Measurements from ENCODE around the gene OAT. TPM values are rescaled to one million over a fixed set of nuclear protein-coding genes. Genes with fewer than 3 reads are reported as not detected.

Gene OAT
- total RNA-seq, 2 experiments from 2014 or later: 22.4 to 28.0 TPM

DNA sequence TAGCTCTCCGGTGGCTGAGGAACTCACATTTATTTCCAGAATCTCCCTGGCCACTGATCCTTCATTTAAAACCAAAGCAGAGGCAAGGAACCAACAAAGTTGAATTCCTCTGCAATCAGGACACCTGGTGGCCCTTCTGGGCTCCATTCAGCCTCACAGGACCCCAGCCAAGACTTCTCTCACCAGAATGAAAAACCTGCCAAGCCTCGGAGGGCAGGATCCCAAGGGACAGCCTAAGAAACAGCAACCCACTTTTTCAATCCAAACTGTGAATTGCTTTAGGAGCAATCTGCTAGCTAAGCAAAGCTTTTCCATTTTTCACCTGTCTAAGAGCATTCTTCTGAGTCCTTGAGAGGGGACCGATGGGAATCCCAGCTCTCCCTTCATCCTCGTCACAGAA is 34.6 kb downstream of the OAT start:
- H3K27ac Mint-ChIP-seq: no peak overlapping the region
- H3K36me3 Mint-ChIP-seq (ENCODE audit: low read depth): no peaks in the 10 kb centered on the region
- ATAC-seq: no peak
- ChIA-PET POLR2A (no interaction called here), CTCF (interaction anchor here (1.7 kb wide), 1 partner anchor 20 kb away, joined by 5 read pairs; no protein-coding TSS in a partner anchor)
- peaks cover 27% of the 10 kb centered on the region for H3K27me3 Mint-ChIP-seq (ENCODE audit: low read depth)
- no peaks in the 10 kb centered on the region for H3K4me1 Mint-ChIP-seq (ENCODE audit: low read depth)
- no peaks in the 10 kb centered on the region for H3K9me3 Mint-ChIP-seq (ENCODE audit: insufficient read depth)
- DNase-seq: no peak
- no peak overlapping the region for H3K4me3 Mint-ChIP-seq

DNA sequence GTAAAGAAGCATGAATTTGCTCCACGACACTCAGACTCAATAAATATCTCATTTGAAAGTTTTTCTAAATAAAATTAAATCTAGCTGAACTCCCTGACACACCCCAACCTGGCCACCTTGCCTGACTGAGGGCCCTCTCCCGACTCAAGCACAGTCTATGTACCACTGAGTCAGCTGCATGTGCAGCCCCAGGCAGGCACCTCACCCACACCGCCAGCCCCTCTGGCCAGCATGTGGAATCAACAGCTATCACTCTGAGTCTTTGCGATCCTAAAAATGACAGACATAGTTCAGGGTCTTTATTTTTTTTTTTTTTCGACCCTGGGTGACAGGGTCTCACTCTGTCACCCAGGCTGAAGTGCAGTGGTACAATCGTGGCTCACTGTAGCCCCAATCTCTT is 35.2 kb downstream of the OAT start:
- no peak for DNase-seq
- ChIA-PET POLR2A (no interaction called here), CTCF (interaction anchor here (0.9 to 1.7 kb wide), 2 partner anchors 20 to 389 kb away, joined by 3 to 5 read pairs; no protein-coding TSS in a partner anchor)
- no peak for ATAC-seq
- H3K27ac Mint-ChIP-seq: no peak overlapping the region
- no peaks in the 10 kb centered on the region for H3K9me3 Mint-ChIP-seq (ENCODE audit: insufficient read depth)
- no peak overlapping the region for H3K4me3 Mint-ChIP-seq
- no peaks in the 10 kb centered on the region for H3K36me3 Mint-ChIP-seq (ENCODE audit: low read depth)
- H3K4me1 Mint-ChIP-seq (ENCODE audit: low read depth): no peaks in the 10 kb centered on the region
- peaks cover 27% of the 10 kb centered on the region for H3K27me3 Mint-ChIP-seq (ENCODE audit: low read depth)

DNA sequence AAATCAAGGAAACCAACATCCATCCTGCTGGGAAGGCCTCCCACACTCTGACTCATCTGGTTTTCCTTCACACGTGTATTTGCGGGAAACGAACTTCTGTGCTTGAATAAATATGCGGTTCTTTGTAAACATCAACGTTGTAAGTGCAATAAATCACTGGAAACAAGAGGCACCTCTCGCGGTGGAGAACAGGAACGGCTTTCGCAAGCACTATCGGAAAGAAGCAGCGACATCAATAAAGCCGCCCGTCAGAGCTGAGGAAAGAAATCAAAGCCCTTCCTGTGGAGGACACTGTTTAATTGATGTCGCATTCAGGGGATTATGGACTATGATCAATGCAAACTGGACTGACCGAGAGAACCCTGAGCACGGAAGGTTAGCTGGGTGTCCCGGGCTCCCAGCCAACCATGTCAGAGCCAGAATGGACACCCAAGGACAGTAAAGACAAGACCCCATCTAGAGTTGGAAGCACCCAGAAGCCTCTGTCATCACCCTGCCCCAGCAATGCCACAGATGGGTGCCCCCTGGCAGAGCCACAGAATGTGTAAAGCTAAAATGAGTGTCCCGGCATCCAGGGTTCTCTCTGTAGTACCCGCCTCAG is 37.6 kb downstream of the OAT start:
- Mint-ChIP-seq H3K36me3 (ENCODE audit: low read depth) (no peaks in the 10 kb centered on the region), H3K4me3 (no peak overlapping the region)

DNA sequence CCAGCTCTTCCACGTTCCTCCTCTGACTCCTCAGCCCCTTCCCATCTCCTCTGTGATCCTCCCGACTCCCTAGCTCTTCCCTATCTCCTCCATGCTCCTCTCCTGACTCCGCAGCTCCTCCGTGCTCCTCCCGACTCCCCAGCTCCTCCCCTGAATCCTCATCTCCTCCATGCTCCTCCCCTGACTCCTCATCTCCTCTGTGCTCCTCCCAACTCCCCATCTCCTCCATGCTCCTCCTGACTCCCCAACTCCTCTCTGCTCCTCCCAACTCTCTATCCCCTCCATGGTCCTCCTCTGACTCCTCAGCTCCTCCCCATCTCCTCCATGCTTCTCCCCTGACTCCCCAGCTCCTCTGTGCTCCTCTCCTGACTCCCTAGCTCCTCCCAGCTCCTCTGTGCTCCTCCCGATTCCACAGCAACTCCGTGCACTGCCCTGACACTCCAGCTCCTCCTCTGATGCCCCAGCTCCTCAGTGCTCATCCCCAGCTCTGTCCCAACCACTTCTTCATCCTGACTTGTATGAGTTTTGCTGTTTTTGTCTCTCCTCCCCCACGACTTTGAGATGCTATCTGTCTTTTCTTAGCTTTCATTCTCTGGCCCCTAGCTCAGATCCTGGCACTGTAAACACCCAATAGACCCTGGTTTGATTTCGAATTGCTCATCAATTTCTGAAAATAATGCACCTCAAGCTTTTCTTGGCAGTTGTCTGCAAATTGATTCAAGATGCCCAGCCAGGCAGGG is 38.3 kb downstream of the OAT start:
- Mint-ChIP-seq H3K4me3 (no peak overlapping the region), H3K27ac (no peak overlapping the region), H3K27me3 (ENCODE audit: low read depth) (peaks cover 27% of the 10 kb centered on the region), H3K36me3 (ENCODE audit: low read depth) (no peaks in the 10 kb centered on the region), H3K9me3 (ENCODE audit: insufficient read depth) (no peaks in the 10 kb centered on the region), H3K4me1 (ENCODE audit: low read depth) (no peaks in the 10 kb centered on the region)
- ChIA-PET POLR2A (interaction anchor here (0.8 kb wide), 1 partner anchor 22 kb away, joined by 3 read pairs; no protein-coding TSS in a partner anchor), CTCF (interaction anchor here (1.8 to 2.2 kb wide), 2 partner anchors 9 to 386 kb away, joined by 9 to 14 read pairs; no protein-coding TSS in a partner anchor)
- no peak for ATAC-seq
- no peak for DNase-seq

More for the DNA sequence above, 37.6 kb downstream of the OAT start:
- Mint-ChIP-seq H3K4me1 (ENCODE audit: low read depth) (no peaks in the 10 kb centered on the region), H3K27ac (no peak overlapping the region), H3K9me3 (ENCODE audit: insufficient read depth) (no peaks in the 10 kb centered on the region), H3K27me3 (ENCODE audit: low read depth) (peaks cover 27% of the 10 kb centered on the region)
- CTCF ChIA-PET: interaction anchor here (1.8 to 2.2 kb wide), 2 partner anchors 8 to 387 kb away, joined by 9 to 14 read pairs; no protein-coding TSS in a partner anchor
- no peak for ATAC-seq
- no peak for DNase-seq
- POLR2A ChIA-PET: no interaction called here

DNA sequence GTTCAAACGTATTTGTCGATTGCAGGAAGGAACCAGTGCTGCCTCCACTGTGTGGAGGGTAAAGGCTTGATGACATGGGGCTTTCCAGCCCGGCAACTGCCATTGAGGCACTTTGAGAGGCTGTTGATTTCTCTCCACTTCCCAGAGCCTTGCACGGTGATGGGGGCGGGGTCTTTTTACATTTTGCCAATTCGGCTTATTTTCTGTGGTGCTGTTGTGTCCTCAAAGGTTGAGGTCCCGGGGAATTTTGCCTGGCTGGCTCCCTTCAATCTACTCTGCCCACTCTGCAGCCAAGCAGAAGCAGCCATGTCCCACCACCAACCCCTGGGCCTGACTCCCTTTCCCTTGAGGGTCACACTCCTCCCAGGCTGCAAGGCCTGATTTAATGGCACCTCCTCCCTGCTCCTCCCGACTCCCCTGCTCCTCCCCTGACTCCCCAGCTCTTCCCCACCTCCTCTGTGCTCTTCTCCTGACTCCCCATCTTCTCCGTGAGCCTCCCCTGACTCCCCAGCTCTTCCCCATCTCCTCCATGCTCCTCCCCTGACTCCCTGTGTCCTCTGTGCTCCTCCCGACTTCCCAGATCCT is 39.0 kb downstream of the OAT start:
- Mint-ChIP-seq H3K4me3 (no peak overlapping the region), H3K9me3 (ENCODE audit: insufficient read depth) (no peaks in the 10 kb centered on the region), H3K27me3 (ENCODE audit: low read depth) (peaks cover 25% of the 10 kb centered on the region), H3K36me3 (ENCODE audit: low read depth) (no peaks in the 10 kb centered on the region), H3K4me1 (ENCODE audit: low read depth) (no peaks in the 10 kb centered on the region), H3K27ac (no peak overlapping the region)
- ChIA-PET CTCF (interaction anchor here (1.8 to 2.2 kb wide), 2 partner anchors 9 to 385 kb away, joined by 9 to 14 read pairs; no protein-coding TSS in a partner anchor), POLR2A (interaction anchor here (0.8 kb wide), 1 partner anchor 22 kb away, joined by 3 read pairs; no protein-coding TSS in a partner anchor)
- no peak for DNase-seq
- ATAC-seq: no peak

DNA sequence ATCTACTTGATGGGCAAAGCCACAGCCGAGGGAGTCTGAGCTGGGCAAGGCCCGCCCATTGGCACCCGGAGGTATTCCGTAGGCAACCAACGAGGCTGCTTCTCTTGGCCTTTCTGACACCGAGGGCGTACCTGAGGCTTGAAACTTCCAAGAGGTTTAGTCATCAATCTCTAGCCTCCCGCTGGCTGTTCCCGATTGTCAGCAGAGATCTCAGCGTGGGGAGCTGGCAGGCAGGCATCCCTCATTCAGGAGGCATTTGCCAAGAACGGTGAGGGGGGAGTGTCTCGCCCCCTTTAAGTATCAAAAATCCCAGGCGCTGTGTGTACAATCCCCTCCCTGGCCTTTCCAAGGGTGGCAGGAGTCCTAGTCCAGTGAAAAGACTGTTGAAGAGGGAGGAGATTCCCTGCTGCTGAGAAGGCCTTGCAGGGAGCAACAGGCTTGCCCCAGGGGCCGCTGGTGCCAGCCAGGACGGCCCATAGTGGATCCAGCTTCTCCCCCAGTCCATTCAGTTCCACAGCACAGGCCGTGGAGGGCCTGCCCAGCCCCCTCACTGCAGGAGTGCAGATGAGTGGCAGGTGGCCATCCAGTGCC is 39.7 kb downstream of the OAT start:
- ATAC-seq (no peak), DNase-seq (no peak)
- Mint-ChIP-seq H3K27ac (no peak overlapping the region), H3K4me1 (ENCODE audit: low read depth) (no peaks in the 10 kb centered on the region), H3K9me3 (ENCODE audit: insufficient read depth) (no peaks in the 10 kb centered on the region), H3K4me3 (no peak overlapping the region), H3K36me3 (ENCODE audit: low read depth) (no peaks in the 10 kb centered on the region), H3K27me3 (ENCODE audit: low read depth) (peaks cover 25% of the 10 kb centered on the region)
- ChIA-PET CTCF (interaction anchor here (0.8 kb wide), 1 partner anchor 10 kb away, joined by 3 read pairs; no protein-coding TSS in a partner anchor), POLR2A (no interaction called here)

DNA sequence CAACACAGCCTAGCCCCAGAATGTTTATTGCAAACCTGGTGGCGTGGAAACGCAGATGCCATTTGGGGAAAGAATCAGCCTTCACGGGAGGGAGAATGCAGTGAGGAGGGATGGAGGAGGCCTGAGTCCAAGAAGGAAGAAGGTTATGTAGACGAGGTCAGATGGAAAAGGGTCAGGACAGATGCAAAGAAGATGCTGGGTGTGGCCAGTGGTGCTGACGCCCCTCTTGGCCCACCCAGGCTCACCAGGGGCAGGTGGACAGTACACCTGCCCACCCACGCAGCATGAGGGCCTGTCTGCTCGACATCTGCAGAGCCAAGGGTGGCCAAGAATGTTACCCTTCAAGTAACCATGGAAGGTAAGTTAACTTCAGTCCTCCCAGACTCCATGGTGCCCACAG is 40.5 kb downstream of the OAT start:
- H3K27ac Mint-ChIP-seq: no peak overlapping the region
- ATAC-seq: no peak
- H3K27me3 Mint-ChIP-seq (ENCODE audit: low read depth): peaks cover 26% of the 10 kb centered on the region
- ChIA-PET POLR2A (no interaction called here), CTCF (no interaction called here)
- no peaks in the 10 kb centered on the region for H3K9me3 Mint-ChIP-seq (ENCODE audit: insufficient read depth)
- no peaks in the 10 kb centered on the region for H3K36me3 Mint-ChIP-seq (ENCODE audit: low read depth)
- H3K4me1 Mint-ChIP-seq (ENCODE audit: low read depth): no peaks in the 10 kb centered on the region
- DNase-seq: no peak
- H3K4me3 Mint-ChIP-seq: no peak overlapping the region

DNA sequence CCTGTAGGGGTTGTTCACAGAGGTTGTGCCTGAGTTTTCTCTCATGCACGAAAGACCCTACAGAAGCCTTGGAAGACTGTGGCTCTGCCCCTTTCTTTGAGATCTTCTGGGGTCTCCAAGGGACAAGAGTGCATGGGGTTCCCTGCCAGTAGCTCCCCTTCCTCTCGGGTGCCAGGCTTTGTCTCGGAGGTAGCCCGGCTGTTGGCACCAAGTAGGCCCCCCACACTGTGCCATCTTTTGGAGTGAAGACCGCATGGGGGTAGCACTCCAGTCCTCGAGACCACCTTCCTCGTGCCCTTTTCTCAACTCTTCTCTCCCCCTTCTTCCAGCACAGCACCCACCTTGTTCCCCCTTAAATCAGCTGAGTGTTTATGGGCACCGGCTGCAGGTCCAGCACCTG is 41.6 kb downstream of the OAT start:
- H3K4me3 Mint-ChIP-seq: no peak overlapping the region
- no peaks in the 10 kb centered on the region for H3K36me3 Mint-ChIP-seq (ENCODE audit: low read depth)
- no peaks in the 10 kb centered on the region for H3K9me3 Mint-ChIP-seq (ENCODE audit: insufficient read depth)
- ChIA-PET CTCF (no interaction called here), POLR2A (no interaction called here)
- no peak for DNase-seq
- H3K4me1 Mint-ChIP-seq (ENCODE audit: low read depth): no peaks in the 10 kb centered on the region
- no peak for ATAC-seq
- peaks cover 28% of the 10 kb centered on the region for H3K27me3 Mint-ChIP-seq (ENCODE audit: low read depth)
- H3K27ac Mint-ChIP-seq: no peak overlapping the region

DNA sequence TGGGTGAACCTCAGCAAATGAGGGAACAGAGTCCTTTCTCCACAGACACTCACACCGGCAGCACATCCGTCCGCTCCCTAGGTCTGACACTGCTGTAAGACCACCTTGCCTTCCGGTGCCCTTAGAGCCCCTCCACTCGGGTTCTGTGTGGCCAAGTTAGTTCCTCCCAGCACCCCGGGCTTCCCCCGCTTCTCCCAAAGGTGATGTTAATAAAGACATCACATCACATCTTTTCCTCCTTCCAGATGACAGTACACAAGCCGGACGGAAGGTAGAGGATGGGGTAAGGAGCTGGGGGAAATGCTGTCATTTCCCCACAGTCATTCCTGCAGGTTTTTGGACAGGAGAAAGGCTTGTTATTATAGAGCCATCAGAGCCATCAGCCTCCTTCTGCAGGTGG is 42.3 kb downstream of the OAT start:
- H3K27me3 Mint-ChIP-seq (ENCODE audit: low read depth): peaks cover 24% of the 10 kb centered on the region
- no peaks in the 10 kb centered on the region for H3K4me1 Mint-ChIP-seq (ENCODE audit: low read depth)
- no peaks in the 10 kb centered on the region for H3K9me3 Mint-ChIP-seq (ENCODE audit: insufficient read depth)
- H3K36me3 Mint-ChIP-seq (ENCODE audit: low read depth): no peaks in the 10 kb centered on the region
- CTCF ChIA-PET: interaction anchor here (0.8 kb wide), 1 partner anchor 13 kb away, joined by 3 read pairs; no protein-coding TSS in a partner anchor
- no peak overlapping the region for H3K27ac Mint-ChIP-seq
- DNase-seq: no peak
- POLR2A ChIA-PET: no interaction called here
- ATAC-seq: no peak
- H3K4me3 Mint-ChIP-seq: no peak overlapping the region

DNA sequence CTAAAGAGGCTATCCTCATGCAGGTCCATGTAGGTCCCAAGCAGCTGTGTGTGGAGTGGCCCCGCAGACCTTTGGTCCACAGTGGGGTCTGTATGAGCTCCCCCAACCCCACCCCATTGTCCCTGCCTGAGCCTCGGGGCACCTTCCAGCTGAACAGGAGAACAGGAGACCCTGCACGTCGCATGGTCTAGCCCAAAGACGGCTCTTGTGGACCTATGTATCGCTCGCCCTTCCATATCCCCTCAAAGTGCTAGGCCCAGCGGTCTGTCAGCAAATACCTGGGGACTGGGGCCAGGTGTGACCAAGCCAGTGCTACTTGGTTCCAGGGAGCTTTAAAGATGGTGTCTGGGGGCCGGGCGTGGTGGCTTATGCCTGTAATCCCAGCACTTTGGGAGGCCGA is 43.0 kb downstream of the OAT start:
- no peak for ATAC-seq
- Mint-ChIP-seq H3K4me1 (ENCODE audit: low read depth) (no peaks in the 10 kb centered on the region), H3K27me3 (ENCODE audit: low read depth) (peaks cover 20% of the 10 kb centered on the region), H3K9me3 (ENCODE audit: insufficient read depth) (no peaks in the 10 kb centered on the region), H3K27ac (no peak overlapping the region), H3K36me3 (ENCODE audit: low read depth) (no peaks in the 10 kb centered on the region), H3K4me3 (no peak overlapping the region)
- ChIA-PET POLR2A (no interaction called here), CTCF (interaction anchor here (0.8 kb wide), 1 partner anchor 14 kb away, joined by 3 read pairs; no protein-coding TSS in a partner anchor)
- no peak for DNase-seq

DNA sequence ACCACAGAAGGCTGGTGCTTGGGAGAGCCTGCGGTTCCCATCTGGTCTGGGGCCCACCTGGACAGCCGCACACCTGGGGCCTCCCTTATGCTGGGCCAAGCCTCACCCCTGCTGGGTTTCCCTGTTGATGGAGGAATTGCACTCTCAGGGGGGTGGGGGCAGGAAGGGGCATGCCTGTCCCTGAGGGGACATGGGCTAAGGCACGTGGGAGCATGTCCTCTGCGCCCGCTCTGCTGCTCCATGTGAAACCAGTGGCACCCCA is 43.4 kb downstream of the OAT start:
- H3K27me3 Mint-ChIP-seq (ENCODE audit: low read depth): peaks cover 16% of the 10 kb centered on the region
- CTCF ChIA-PET: no interaction called here
- DNase-seq (no peak), ATAC-seq (no peak)
- H3K36me3 Mint-ChIP-seq (ENCODE audit: low read depth): no peaks in the 10 kb centered on the region
- no peak overlapping the region for H3K27ac Mint-ChIP-seq
- POLR2A ChIA-PET: no interaction called here
- H3K4me3 Mint-ChIP-seq: no peak overlapping the region
- H3K9me3 Mint-ChIP-seq (ENCODE audit: insufficient read depth): no peaks in the 10 kb centered on the region
- H3K4me1 Mint-ChIP-seq (ENCODE audit: low read depth): no peaks in the 10 kb centered on the region

Data from activated CD8-positive, alpha-beta T cell treated with anti-CD3 and anti-CD28 coated beads, Interleukin-2, amount 10 ng/mL, durations not matched to agents 7 days and 5 days (primary cell).